Right ventricle myocardium inferior (tissue), 1 donor: ENCODE measurements around the gene CSNK1E. TPM values are rescaled to one million over a fixed set of nuclear protein-coding genes. Genes with fewer than 3 reads are reported as not detected.
A peak's percentile ranks its signal among the peaks of the same experiment; 100 is the strongest.

Experiments used
- ATAC-seq: fragments of 200-7000 bp; cut with Tn5 transposase; one replicate; pipeline ENCODE4 v1.9.1; 2020; ENCODE audit warnings: mild to moderate bottlenecking, moderate library complexity
- DNase-seq: peaks from one replicate; pipeline ENCODE4 v3.0.0; 2021; ENCODE audit errors: missing footprints
- intact Hi-C: fragments of 100-400 bp; cut with DNase I; formaldehyde crosslinking; loops from one replicate; pipeline ENCODE4 v1.11.0; 2022
- total RNA-seq: library from RNA; stranded (reverse); fragmentation: NEBNext Ultra II Directional; extraction: Animal tissue kit (Norgen Biotek cat#: 25700); gene quantifications from one replicate; pipeline ENCODE4 v1.2.1, GENCODE V29; 2021
- donor health status: DM: no; HTN: yes; CAD: no; lungs with severe emphysema.

Gene CSNK1E
- total RNA-seq, 1 donor from 2014 or later, result 55.4 TPM

DNA sequence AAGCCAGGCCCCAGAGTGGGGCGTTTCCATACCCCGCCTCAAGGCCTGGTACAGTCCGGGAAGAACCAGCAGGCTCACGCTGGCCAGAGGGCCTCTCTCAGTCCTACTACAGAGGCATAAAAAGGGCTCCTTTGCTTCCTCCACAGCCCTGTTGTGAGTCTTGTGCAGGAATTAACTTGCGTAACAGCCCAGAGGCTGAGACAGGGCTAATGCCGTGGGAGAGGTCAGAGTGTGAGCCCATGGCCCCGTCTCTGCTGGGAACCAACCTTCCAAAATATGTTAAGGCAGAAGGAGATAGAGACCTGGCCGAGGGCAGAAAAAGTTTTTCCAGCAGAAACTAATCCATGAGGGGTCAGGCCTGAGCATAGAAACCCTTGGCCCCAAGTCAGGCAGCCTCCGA lies 24.5 kb downstream of the CSNK1E start:
- no peak for DNase-seq
- intact Hi-C loops, result no loop called here
- no peak for ATAC-seq

DNA sequence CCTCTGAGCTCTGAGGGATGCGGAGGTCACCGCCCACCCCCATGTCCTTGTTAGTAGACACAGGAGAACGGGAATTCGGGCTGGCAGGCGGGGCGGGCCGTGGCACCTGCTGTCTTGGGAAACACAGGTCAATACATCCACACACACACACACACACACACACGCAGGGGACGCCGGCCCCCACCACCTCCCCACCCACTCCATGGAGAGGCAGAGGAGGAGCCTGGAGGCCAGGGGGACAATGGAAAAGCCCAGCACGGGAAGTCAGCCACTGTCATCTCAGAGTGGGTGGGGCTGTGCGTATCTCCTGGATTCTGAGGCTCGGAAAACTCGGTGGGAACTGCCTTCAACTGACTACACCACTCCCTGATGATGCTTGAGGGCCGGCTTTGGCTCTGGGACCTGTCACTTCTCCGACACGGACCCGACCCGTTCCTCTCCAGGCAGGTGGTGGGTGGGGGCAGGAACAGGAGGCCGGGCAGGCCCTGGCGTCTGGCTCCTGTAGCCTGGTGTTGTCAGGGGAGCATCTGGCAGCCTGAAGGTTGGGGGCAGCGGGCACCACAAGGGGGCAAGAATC lies 25.9 kb downstream of the CSNK1E start:
- DNase-seq, result no peak
- ATAC-seq, result no peak
- intact Hi-C loops, result no loop called here

DNA sequence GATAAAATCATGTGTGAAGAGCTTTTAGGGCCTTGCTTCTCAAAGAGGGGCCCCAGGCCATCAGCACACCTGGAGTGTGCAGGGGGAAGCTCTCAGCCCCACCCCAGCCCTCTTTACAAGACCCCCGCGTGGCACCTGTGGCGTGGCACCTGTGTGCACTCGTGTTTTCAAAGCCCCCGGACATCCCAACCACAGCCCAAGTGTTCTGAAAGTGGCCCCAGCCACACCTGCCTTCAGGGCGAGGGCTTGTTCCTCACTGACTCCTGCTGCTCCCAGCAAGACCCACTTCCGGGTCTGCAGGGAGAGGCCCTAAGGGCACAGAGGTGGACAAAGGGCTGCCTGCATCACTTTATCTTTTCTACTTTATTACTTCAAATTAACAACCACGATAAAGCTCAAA lies 26.9 kb downstream of the CSNK1E start:
- DNase-seq, result no peak
- ATAC-seq, result no peak
- intact Hi-C loops, result no loop called here

DNA sequence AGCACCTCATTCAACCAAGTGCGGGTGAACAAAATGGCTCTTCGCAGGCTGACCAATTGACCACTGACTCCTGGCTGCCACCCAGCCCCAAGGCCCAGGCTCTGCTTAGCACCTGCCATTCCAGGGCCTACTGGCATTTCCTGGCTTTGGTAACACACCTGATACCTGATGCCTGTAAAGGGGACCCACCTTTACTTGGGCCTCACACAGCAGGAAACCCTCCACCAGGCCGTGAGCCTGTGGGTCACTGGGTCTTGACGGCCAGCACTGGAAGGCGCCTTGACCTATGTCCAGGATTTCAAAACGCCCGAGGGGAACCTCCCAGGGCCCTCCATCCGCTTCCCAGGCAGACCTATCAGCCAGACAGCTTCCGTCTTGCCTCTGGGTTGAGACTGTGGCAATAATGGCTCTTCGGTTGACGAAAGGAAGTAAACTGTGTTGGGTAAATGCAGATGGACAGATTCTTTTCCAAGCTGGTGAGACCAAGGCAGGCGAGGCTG lies 27.6 kb downstream of the CSNK1E start:
- no peak for ATAC-seq
- no peak for DNase-seq
- intact Hi-C loops, result no loop called here

DNA sequence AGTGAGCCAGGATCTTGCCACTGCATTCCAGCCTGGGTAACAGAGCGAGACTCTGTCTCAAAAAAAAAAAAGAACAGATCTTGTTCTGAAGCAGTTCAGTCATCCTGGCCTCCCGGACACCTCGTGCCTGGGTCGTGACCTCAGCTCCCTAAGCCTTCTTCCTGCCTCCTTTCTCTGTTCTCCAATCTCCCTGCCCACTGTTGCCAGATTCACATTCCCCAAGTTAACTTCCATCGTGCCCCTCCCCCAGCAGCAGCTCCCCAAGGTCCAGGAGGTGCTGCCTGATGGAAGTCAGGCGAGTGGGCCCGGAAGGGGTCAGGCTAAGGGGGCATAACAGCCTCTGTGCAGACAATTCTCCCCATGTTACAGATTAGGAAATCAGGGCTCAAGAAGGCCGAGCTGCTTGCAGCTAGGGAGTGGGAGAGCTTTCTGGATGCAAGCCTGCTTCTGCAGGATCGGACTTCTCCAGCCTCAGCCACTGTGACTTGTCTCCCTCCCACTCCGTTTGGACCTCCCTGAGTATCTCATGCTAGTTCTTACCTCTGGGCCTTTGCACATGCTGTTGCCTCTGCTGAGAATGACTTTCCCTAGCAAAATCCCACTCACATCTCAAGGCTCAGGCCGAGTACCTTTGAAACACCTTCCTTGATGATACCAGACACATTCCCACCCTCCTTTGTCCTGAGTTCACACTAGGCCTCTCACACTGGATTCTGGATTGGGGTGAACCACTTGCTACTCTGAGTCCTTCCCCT lies 30.1 kb downstream of the CSNK1E start:
- intact Hi-C loops, result no loop called here
- DNase-seq (no peak), ATAC-seq (no peak)

DNA sequence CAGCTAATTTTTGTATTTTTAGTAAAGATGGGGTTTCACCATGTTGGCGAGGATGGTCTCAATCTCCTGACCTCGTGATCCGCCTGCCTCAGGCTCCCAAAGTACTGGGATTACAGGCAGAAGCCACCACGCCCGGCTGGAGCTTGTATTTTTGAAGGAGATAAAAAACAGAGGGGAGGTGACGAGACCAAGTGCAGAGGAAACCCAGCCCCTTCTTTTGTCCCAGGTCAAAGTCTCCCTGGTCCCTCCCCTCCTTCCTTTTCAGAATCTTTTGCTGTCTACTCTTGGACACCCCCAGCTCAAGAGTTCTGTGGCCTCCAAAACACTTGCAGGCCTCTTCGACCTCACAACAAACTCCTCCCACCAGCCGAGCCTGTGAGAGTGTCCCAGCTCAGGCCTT lies 32.2 kb downstream of the CSNK1E start:
- no peak for ATAC-seq
- no peak for DNase-seq
- intact Hi-C loops, result no loop called here

DNA sequence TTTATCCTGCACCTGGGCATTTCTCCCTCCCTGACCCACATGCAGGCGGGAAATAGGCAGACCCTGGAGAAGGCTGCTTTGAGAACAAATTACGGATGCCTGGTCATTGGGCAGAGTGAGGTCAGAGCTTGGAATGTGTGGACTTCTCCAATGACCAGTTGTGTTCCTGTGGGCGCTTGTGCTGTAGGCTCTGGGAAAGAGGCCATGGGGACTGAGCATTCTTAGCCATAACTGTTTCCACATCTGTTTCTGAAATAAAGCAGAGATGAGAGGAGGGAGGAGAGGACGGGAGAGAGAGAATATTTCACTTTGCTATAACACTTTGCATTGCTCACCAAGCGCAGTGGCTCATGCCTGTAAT lies 33.2 kb downstream of the CSNK1E start:
- ATAC-seq (peak; percentile 56), DNase-seq (no peak)
- intact Hi-C loops, result no loop called here

DNA sequence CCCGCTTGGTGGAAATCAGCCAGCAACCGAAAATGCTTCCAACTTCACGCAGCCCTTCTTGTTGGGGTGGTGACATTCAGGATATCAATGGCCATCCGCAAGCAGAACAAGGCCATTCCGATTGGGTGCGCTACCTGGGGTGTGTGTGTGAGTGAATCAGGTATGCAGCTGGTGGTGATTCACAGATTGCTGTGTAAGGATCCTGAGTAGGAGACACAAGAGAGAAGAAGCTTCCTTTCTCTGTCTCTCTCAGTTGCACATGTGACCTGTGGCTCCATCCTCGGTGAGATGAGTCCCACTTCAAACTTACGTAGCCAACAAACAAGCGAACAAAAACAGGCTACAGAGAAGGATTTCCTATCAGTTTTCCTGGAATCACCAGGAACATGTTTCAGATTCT lies 34.8 kb downstream of the CSNK1E start:
- DNase-seq (no peak), ATAC-seq (no peak)
- intact Hi-C loops, result no loop called here

DNA sequence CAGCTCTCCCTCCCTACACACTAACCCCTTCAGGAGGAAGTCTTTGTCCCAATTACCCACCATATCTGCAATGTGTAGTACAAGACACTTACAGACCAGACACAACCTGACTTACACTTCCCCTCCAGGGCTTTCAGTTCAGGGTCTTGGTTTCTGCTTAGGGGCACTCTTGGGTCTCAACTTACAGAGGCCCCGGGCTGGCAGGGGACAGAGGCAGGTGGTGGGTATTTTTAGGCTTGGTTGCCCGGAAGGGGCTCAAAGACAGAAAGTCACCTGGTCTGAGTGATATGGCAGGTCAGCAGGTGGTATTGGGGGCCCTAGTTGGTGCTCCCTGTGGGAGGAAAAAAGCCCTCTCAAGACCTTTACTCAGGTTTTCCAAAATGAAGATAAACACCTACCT lies 41.1 kb downstream of the CSNK1E start:
- no peak for ATAC-seq
- intact Hi-C loops, result no loop called here
- no peak for DNase-seq

DNA sequence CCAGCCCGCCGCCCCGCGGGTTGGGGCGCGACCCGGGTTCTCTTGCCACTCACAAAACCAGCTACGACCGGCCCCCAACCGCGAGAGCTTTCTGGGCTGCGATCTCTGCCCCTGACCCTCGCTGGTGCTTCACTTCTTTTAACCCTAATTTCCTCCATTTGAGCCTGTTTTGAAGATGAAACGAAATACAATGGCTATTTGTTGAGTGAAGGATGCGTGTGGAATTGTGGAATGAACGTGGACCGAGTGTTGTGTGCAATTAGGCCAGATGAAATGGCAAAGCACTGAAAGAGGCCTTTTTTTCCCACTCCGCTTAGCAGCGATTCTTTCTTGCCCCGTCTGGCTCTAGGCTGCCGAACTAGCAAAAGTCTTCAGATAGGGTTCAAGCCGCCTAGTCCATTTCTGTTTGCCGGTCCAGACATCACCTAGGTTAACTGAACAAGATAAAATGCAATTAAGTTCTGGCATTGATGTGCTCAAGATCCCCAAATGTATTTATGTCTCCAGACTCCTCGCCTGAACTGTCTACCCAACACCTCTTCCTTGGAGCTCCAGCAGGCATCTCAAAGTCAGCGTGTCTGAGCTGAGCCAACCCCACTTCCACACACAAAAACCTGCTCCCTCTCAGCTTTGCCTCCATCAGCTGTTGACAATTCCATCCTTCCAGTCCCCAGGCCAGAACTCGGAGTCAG lies 44.0 kb downstream of the CSNK1E start:
- ATAC-seq (no peak), DNase-seq (no peak)
- intact Hi-C loops, result loop anchor here (5.0 kb wide), 1 partner anchor 91 kb away; the partner anchor contains the start of gene PLA2G6

DNA sequence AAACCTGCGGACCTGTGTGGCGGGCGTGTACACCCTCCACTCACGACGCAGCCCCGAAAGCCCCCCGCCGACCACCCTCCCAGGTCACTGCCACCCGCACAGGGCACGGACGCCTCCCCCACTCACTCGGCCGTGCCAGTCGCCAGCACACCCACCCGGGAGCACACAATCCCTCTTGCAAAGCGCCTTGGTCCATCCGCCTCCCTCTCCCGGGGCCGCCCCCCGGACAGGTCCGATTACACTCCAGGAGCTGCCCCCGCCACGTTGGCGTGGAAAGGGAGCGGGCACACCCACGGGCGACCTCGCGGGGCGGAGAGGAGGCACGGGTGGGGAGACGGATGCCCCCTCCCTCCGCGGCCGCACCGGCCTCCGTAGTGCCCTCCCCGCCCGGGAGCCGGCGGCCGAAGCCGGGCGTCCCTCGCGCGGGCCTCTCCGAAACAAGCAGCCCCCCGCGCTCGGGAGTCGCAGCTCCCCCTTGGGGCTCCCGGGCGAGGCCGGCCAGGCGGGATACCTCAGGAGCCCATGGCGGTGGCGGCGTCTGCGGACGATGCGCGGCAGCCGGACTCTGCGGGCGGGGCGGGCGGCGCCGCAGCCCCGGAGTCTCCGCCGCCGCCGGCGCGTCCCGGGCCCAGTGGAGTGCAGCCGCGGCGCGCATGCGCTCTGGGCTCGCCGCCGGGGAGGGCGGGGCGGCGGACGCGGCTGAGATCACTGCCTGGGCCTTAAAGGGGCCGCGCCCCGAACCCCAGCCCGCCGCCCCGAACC lies 44.7 kb downstream of the CSNK1E start, which contains the start of gene TMEM184B:
Gene TMEM184B (minus strand): TSS at position 638 of the 762 bp plus-strand sequence. CDS start 25,049 bp downstream, outside the sequence.
- DNase-seq (peak; percentile 93), ATAC-seq (peak; percentile 95)
- intact Hi-C loops, result loop anchor here (5.0 kb wide), 1 partner anchor 90 kb away; the partner anchor contains the start of gene PLA2G6

DNA sequence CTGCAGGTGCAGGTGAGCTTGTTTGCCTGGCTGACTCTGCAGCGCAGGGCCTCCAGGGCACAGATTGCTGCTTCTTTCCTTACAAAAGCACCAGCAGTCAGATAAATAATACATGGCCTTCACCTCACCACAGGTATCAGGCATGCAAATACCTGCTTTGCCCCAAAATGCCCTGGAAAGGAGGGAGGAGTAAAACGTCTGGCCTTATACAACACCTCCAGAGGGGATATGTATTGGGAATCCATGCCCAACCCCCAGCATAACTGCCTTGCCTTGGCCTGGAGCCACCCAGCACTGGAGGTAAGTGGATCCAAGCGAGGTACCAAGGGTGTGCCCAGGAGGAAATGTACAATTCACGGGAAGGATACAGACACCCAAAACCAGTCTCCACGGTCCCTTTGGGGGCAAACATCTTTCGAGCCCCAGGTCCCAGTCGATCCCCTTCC lies 45.3 kb downstream of the CSNK1E start:
- intact Hi-C loops, result loop anchor here (5.0 kb wide), 1 partner anchor 90 kb away; the partner anchor contains the start of gene PLA2G6
- ATAC-seq (no peak), DNase-seq (no peak)

DNA sequence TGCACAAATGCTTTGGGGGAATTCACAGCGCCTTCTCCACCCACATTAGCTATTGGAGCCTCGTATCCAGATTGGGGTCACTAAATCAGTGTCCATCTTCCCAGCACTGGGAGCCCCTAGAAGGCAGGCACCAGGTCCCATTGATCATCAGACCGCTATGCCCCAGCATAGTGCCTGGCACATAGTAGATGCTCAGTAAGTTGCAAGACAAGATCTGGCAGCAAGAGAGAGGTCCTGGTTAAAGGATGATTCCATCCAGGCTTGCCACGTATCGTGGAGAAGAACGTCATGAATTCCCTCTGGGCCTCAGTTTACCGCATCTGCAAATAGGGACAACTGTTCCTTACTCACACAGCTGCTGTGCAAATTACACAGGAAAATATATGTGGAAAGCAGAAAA lies 46.1 kb downstream of the CSNK1E start:
- no peak for DNase-seq
- ATAC-seq, result no peak
- intact Hi-C loops, result loop anchor here (5.0 kb wide), 1 partner anchor 89 kb away; the partner anchor contains the start of gene PLA2G6

DNA sequence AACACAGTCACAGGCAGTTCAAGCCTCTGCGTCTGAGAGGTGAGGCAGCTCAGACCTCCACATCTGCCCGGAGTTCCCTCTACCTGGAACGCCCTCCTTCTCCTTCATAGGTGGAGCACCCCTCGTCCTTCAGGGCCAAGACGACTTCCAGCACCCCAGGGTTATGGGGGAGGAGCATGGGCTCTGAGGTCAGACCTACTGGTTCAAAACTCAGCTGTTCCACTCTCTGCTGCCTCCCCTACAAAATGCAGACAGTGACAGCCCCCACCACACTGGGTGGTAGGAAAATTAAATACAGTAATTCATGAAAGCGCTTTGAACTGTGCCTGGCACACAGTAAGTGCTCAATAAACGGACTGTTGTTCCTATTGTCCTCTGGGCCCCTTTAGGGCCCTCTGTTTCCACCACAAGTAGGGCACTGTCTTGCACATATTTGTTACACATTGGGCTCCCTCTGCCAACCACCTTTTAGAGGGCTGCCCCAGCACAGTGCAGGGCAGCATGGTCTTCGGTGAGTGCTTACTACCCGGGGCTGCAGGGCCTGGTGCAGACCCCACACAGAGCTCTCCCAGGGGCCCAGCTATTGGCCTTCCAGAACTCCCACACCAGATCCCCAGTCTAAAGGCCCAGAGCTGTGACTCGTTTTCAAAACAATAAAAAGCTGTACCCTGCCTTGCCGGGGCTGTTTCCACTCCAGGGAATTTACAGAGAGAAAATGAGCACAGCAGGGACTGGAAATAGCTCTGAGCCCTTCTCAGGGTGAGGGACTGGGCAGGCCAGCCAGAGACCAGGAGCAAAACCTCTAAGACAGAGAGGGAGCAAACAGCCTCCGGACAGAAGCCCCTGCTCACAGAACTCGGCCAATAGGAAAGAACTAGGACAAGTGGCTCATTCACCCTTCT lies 46.9 kb downstream of the CSNK1E start:
- no peak for DNase-seq
- no peak for ATAC-seq
- intact Hi-C loops, result loop anchor here (5.0 kb wide), 1 partner anchor 88 kb away; the partner anchor contains the start of gene PLA2G6

DNA sequence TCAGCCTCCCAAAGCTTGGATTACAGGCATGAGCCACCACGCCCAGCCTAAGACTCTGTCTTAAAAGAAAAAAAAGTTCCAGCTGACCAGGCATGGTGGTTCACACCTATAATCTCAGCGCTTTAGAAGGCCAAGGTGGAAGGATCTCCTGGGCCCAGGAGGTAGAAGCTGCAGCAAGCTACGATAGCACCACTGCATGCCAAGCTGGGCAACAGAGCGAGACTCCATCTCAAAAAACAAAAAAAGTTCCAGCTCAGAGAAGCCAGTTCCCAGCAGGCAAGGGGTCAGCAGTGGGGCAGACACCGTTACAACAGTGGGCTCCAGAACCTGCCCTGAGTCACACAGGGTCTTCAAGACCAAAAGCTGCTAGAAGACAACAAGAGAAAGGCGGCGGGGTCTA lies 47.8 kb downstream of the CSNK1E start:
- DNase-seq, result no peak
- ATAC-seq, result no peak
- intact Hi-C loops, result no loop called here

DNA sequence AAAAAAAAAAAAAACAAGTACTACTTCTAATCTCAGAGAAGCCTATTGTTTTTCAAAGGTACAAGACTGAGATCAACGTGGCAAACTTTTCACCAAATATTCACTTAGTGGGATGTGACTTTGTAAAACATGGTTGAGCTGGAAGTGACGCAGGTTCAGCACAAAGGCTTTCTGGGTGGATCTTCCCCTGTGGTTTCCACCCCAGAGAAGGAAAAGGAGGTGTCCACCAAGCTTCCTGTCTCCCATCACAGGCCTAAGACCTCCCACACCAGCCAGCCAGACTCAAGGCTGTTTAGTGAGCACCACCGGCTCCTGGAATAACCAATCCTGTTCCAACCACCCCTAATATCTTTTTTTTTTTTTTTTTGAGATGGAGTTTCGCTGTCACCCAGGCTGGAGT lies 50.1 kb downstream of the CSNK1E start:
- intact Hi-C loops, result no loop called here
- DNase-seq (no peak), ATAC-seq (no peak)

DNA sequence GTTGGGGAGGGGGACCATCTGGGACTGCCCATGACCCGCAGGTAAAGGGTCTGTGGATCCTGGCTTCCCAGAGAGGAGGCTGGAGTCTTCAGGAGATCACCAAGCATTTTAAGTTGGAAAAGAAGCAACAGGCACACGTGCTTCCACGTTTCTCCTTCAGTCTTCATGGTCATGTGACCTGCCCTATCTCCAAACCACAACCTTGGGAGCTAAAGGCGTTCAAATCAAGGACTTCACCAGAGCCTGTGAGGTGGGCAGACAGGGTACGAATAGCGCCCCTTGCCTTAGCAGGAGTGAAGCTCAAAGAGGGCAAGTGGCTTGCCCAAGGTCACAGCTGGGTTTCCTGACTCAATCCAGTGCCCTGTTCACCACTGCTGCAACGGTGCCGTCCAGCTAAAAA lies 51.1 kb downstream of the CSNK1E start:
- no peak for DNase-seq
- no peak for ATAC-seq
- intact Hi-C loops, result loop anchor here (1.0 kb wide), 1 partner anchor 48 kb away; no protein-coding TSS in a partner anchor
